ENCODE measurements around the gene PAPLN.
"Not testable (repeated sequence)": the region's sequence is repeated elsewhere in the genome, so short reads cannot be mapped to it uniquely, and the experiment has no call there.

PAPLN gene

GRCh38 chr14:73307261-73307660, 70.0 kb downstream of the PAPLN start:
- H3K27me3 ChIP-seq (ENCODE audit: insufficient read depth, low read length, poor library complexity, severe bottlenecking), result no peaks in the 10 kb centered on the region
- H3K4me1 ChIP-seq (ENCODE audit: insufficient read depth, low read length, poor library complexity, severe bottlenecking), result peaks cover 9% of the 10 kb centered on the region
- H3K9ac ChIP-seq (ENCODE audit: low read depth, low read length, poor library complexity, severe bottlenecking), result no peak overlapping the region
- peaks cover 8% of the 10 kb centered on the region; the same call in 1 of the 2 replicates for H3K79me2 ChIP-seq (ENCODE audit: insufficient read depth, low read length)
- no peak overlapping the region for H3K4me2 ChIP-seq (ENCODE audit: low read depth, low read length, poor library complexity, severe bottlenecking)
- no peaks in the 10 kb centered on the region for H3F3A ChIP-seq (ENCODE audit: low read depth)
- no peaks in the 10 kb centered on the region for H3K36me3 ChIP-seq (ENCODE audit: insufficient read depth, low read length)
- TF ChIP-seq EZH2phosphoT487 (IDR thresholded peaks at IDR 0.05; ENCODE audit: borderline replicate concordance), result no peak
- TF ChIP-seq, protein P1, sequence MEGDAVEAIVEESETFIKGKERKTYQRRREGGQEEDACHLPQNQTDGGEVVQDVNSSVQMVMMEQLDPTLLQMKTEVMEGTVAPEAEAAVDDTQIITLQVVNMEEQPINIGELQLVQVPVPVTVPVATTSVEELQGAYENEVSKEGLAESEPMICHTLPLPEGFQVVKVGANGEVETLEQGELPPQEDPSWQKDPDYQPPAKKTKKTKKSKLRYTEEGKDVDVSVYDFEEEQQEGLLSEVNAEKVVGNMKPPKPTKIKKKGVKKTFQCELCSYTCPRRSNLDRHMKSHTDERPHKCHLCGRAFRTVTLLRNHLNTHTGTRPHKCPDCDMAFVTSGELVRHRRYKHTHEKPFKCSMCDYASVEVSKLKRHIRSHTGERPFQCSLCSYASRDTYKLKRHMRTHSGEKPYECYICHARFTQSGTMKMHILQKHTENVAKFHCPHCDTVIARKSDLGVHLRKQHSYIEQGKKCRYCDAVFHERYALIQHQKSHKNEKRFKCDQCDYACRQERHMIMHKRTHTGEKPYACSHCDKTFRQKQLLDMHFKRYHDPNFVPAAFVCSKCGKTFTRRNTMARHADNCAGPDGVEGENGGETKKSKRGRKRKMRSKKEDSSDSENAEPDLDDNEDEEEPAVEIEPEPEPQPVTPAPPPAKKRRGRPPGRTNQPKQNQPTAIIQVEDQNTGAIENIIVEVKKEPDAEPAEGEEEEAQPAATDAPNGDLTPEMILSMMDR (conservative IDR thresholded peaks at IDR 0.05; ENCODE audit: low read length), result no peak
- H4K20me1 ChIP-seq (ENCODE audit: insufficient read depth, low read length, poor library complexity, severe bottlenecking), result peaks cover 9% of the 10 kb centered on the region
- no peak overlapping the region for H3K4me3 ChIP-seq (ENCODE audit: low read length, poor library complexity, severe bottlenecking)
- no peaks in the 10 kb centered on the region for H3K9me2 ChIP-seq (replicated peaks; ENCODE audit: low read depth, low read length)
- no peaks in the 10 kb centered on the region for H3K9me3 ChIP-seq (ENCODE audit: insufficient read depth, low read depth, low read length)
- no peak overlapping the region for H2AFZ ChIP-seq (ENCODE audit: low read length)

GRCh38 chr14:73309207-73309606, 71.9 kb downstream of the PAPLN start:
- H3K9ac ChIP-seq (ENCODE audit: low read depth, low read length, poor library complexity, severe bottlenecking), result not testable (repeated sequence)

GRCh38 chr14:73311708-73312030, 74.4 kb downstream of the PAPLN start:
- Histone ChIP-seq H3K4me2 (ENCODE audit: low read depth, low read length, poor library complexity, severe bottlenecking) (no peak overlapping the region), H3K4me3 (ENCODE audit: low read length, poor library complexity, severe bottlenecking) (no peak overlapping the region), H3K9me3 (ENCODE audit: insufficient read depth, low read depth, low read length) (no peaks in the 10 kb centered on the region), H3K4me1 (ENCODE audit: insufficient read depth, low read length, poor library complexity, severe bottlenecking) (peaks cover 6% of the 10 kb centered on the region), H3K79me2 (ENCODE audit: insufficient read depth, low read length) (no peaks in the 10 kb centered on the region), H3F3A (ENCODE audit: low read depth) (no peaks in the 10 kb centered on the region), H4K20me1 (ENCODE audit: insufficient read depth, low read length, poor library complexity, severe bottlenecking) (peaks cover 9% of the 10 kb centered on the region), H3K27me3 (ENCODE audit: insufficient read depth, low read length, poor library complexity, severe bottlenecking) (no peaks in the 10 kb centered on the region), H3K9ac (ENCODE audit: low read depth, low read length, poor library complexity, severe bottlenecking) (no peak overlapping the region), H2AFZ (ENCODE audit: low read length) (no peak overlapping the region), H3K9me2 (replicated peaks; ENCODE audit: low read depth, low read length) (no peaks in the 10 kb centered on the region), H3K36me3 (ENCODE audit: insufficient read depth, low read length) (peaks cover 4% of the 10 kb centered on the region; the same call in 1 of the 2 replicates)
- TF ChIP-seq, protein P1 (conservative IDR thresholded peaks at IDR 0.05; ENCODE audit: low read length), result no peak
- TF ChIP-seq EZH2phosphoT487 (IDR thresholded peaks at IDR 0.05; ENCODE audit: borderline replicate concordance), result no peak

More at GRCh38 chr14:73309207-73309606, 71.9 kb downstream of the PAPLN start:
- not testable (repeated sequence) for H3K27me3 ChIP-seq (ENCODE audit: insufficient read depth, low read length, poor library complexity, severe bottlenecking); H3K4me1 ChIP-seq (ENCODE audit: insufficient read depth, low read length, poor library complexity, severe bottlenecking); H3K79me2 ChIP-seq (ENCODE audit: insufficient read depth, low read length); H4K20me1 ChIP-seq (ENCODE audit: insufficient read depth, low read length, poor library complexity, severe bottlenecking); H3K4me3 ChIP-seq (ENCODE audit: low read length, poor library complexity, severe bottlenecking); H3K9me2 ChIP-seq (replicated peaks; ENCODE audit: low read depth, low read length); H2AFZ ChIP-seq (ENCODE audit: low read length); H3K36me3 ChIP-seq (ENCODE audit: insufficient read depth, low read length); H3K9me3 ChIP-seq (ENCODE audit: insufficient read depth, low read depth, low read length); H3F3A ChIP-seq (ENCODE audit: low read depth); H3K4me2 ChIP-seq (ENCODE audit: low read depth, low read length, poor library complexity, severe bottlenecking)

- Histone ChIP-seq H3K27me3 (ENCODE audit: insufficient read depth, low read length, poor library complexity, severe bottlenecking) (no peaks in the 10 kb centered on the region), H2AFZ (ENCODE audit: low read length) (no peak overlapping the region), H4K20me1 (ENCODE audit: insufficient read depth, low read length, poor library complexity, severe bottlenecking) (peaks cover 9% of the 10 kb centered on the region), H3K36me3 (ENCODE audit: insufficient read depth, low read length) (peaks cover 4% of the 10 kb centered on the region; the same call in 1 of the 2 replicates), H3K4me3 (ENCODE audit: low read length, poor library complexity, severe bottlenecking) (no peak overlapping the region), H3K79me2 (ENCODE audit: insufficient read depth, low read length) (no peaks in the 10 kb centered on the region), H3K9me2 (replicated peaks; ENCODE audit: low read depth, low read length) (no peaks in the 10 kb centered on the region), H3F3A (ENCODE audit: low read depth) (no peaks in the 10 kb centered on the region), H3K9ac (ENCODE audit: low read depth, low read length, poor library complexity, severe bottlenecking) (no peak overlapping the region), H3K9me3 (ENCODE audit: insufficient read depth, low read depth, low read length) (no peaks in the 10 kb centered on the region), H3K4me1 (ENCODE audit: insufficient read depth, low read length, poor library complexity, severe bottlenecking) (peaks cover 6% of the 10 kb centered on the region), H3K4me2 (ENCODE audit: low read depth, low read length, poor library complexity, severe bottlenecking) (no peak overlapping the region)
- no peak for TF ChIP-seq EZH2phosphoT487 (IDR thresholded peaks at IDR 0.05; ENCODE audit: borderline replicate concordance)
- TF ChIP-seq, protein P1 (conservative IDR thresholded peaks at IDR 0.05; ENCODE audit: low read length), result no peak
These were observed 75.4 kb downstream of the PAPLN start for GRCh38 chr14:73312687-73313086.
